Upper lobe of left lung (tissue), 6 donors: ENCODE results near the gene RNASE11. TPM values are rescaled to one million over a fixed set of nuclear protein-coding genes. Genes with fewer than 3 reads are reported as not detected.

Source experiments
- ATAC-seq, 2 donors: fragments of 200-7000 bp; cut with Tn5 transposase; one replicate each; pipeline ENCODE4 v1.9.1; 2022; ENCODE audit warnings: mild to moderate bottlenecking in 2 of 2, moderate library complexity in 2 of 2; ENCODE audit not compliant: low FRiP score in 2 of 2
- DNase-seq, 2 donors: peaks; one replicate each; pipeline ENCODE4 v3.0.0-alpha.2; 2019 to 2020
- H3K27ac ChIP-seq, 4 donors: fragments of 200-600 bp; sonication (generic); one replicate each; pipeline ENCODE4 v1.5.1; 2016 to 2019
- H3K27me3 ChIP-seq, 4 donors: fragments of 200-600 bp; sonication (generic); one replicate each; pipeline ENCODE4 v1.5.1; 2017 to 2019
- H3K36me3 ChIP-seq, 4 donors: fragments of 200-600 bp; sonication (generic); one replicate each; pipeline ENCODE4 v1.5.1; 2016 to 2019
- H3K4me1 ChIP-seq, 4 donors: fragments of 200-600 bp; sonication (generic); one replicate each; pipeline ENCODE4 v1.5.1; 2018 to 2019
- H3K4me3 ChIP-seq, 4 donors: fragments of 200-600 bp; sonication (generic); one replicate each; pipeline ENCODE4 v1.5.1; 2017 to 2019; ENCODE audit warnings: mild to moderate bottlenecking in 2 of 4, moderate library complexity in 1 of 4
- H3K9me3 ChIP-seq, 4 donors: fragments of 200-600 bp; sonication (generic); one replicate each; pipeline ENCODE4 v1.5.1; 2018 to 2019
- EP300 ChIP-seq, 4 donors: sonication (generic); formaldehyde crosslinking; IDR thresholded peaks; one replicate each; pipeline ENCODE4 v1.5.1; 2017; ENCODE audit warnings: antibody characterized with exemption in 4 of 4, control low read depth in 2 of 4
- POLR2A ChIP-seq, 4 donors: fragments of 450-650 bp; IDR thresholded peaks; one replicate each; pipeline ENCODE4 v1.5.1; 2016 to 2017; ENCODE audit warnings: antibody characterized with exemption in 4 of 4, mild to moderate bottlenecking in 2 of 4
- POLR2AphosphoS5 ChIP-seq, 2 donors: sonication (generic); formaldehyde crosslinking; IDR thresholded peaks; one replicate each; pipeline ENCODE4 v1.5.1; 2017; ENCODE audit warnings: antibody characterized with exemption in 2 of 2
- WGBS, 2 donors: methylation state at CpG; one replicate each; pipeline ENCODE4 v1.1.5; 2017 to 2018; 5-methylcytosine and 5-hydroxymethylcytosine counted together
- total RNA-seq, 6 donors: library from RNA; depleted of rRNA in 4 of 6; stranded (reverse); fragments of >200 nt in 4 of 6; gene quantifications; one replicate each; pipeline versions ENCODE4 v1.1.0 to v1.2.1, GENCODE V29; 2016 to 2021
- TF ChIP-seq, protein P1 (sequence below), 6 experiments: fragments of 450-650 bp in 4 of 6; fragments of 200-600 bp in 2 of 6; sonication (generic) in 2 of 6; IDR thresholded peaks; one replicate each; pipeline ENCODE4 v1.5.1; 2016 to 2019; ENCODE audit warnings: antibody characterized with exemption in 6 of 6
- donor health status: DM: no; HTN: no; CAD: no; lungs with moderate emphysema.
- donor health status: DM: no; HTN: yes; CAD: no; lungs with severe emphysema.

RNASE11 gene
- total RNA-seq, 6 donors from 2014 or later, result not detected

DNA sequence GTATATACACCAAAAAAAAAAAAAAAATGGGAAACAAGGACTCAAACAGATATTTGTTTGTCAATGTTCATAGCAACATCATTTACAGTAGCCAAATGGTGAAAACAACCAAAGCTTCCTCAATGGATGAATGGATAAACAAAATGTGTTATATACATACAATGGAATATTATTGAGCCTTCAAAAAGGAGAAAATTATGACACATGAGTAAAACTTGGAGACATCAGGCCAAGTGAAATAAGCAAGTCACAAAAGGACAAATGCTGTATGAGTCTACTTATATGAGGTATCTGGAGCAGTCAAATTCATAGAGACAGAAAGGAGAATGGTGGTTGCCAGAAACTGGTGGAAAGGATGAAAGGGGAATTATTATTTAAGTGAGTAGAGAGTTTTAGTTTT is 34.8 kb downstream of the RNASE11 start:
- ATAC-seq (no peak), DNase-seq (no peak)
- Histone ChIP-seq H3K27ac (no peak overlapping the region), H3K4me3 (no peak overlapping the region), H3K27me3 (no peaks in the 10 kb centered on the region), H3K36me3 (no peaks in the 10 kb centered on the region), H3K9me3 (no peaks in the 10 kb centered on the region), H3K4me1 (peaks cover 0 to 6% (median 0%) of the 10 kb centered on the region in 4 donors)
- no peak for TF ChIP-seq EP300 (IDR thresholded peaks at IDR 0.05)
- no peak for TF ChIP-seq POLR2A (IDR thresholded peaks at IDR 0.05)
- no peak for TF ChIP-seq POLR2AphosphoS5 (IDR thresholded peaks at IDR 0.05)
- TF ChIP-seq, protein P1, sequence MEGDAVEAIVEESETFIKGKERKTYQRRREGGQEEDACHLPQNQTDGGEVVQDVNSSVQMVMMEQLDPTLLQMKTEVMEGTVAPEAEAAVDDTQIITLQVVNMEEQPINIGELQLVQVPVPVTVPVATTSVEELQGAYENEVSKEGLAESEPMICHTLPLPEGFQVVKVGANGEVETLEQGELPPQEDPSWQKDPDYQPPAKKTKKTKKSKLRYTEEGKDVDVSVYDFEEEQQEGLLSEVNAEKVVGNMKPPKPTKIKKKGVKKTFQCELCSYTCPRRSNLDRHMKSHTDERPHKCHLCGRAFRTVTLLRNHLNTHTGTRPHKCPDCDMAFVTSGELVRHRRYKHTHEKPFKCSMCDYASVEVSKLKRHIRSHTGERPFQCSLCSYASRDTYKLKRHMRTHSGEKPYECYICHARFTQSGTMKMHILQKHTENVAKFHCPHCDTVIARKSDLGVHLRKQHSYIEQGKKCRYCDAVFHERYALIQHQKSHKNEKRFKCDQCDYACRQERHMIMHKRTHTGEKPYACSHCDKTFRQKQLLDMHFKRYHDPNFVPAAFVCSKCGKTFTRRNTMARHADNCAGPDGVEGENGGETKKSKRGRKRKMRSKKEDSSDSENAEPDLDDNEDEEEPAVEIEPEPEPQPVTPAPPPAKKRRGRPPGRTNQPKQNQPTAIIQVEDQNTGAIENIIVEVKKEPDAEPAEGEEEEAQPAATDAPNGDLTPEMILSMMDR (IDR thresholded peaks at IDR 0.05), result no peak

DNA sequence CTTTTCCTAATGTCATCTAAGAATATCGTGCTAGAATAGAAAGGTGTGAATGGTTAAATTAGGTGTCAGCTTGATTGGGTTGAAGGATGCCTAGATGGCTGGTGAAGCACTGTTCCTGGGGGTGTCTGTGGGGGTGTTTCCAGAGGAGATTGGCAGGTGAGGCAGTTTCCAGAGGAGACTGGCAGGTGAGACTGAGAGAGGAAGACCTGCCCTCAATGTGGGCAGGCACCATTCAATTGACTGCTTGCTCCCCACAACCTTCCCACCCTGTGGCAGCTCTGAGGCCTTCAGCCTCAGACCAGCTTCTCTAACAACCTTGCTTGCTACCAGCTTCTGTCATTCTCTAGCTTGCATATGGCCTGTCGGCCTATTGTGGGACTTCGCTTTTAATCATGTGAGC is 36.2 kb downstream of the RNASE11 start:
- Histone ChIP-seq H3K27ac (no peak overlapping the region), H3K27me3 (no peaks in the 10 kb centered on the region), H3K4me1 (peaks cover 0 to 6% (median 0%) of the 10 kb centered on the region in 4 donors), H3K4me3 (no peak overlapping the region), H3K9me3 (no peaks in the 10 kb centered on the region), H3K36me3 (no peaks in the 10 kb centered on the region)
- no peak for TF ChIP-seq EP300 (IDR thresholded peaks at IDR 0.05)
- no peak for TF ChIP-seq POLR2AphosphoS5 (IDR thresholded peaks at IDR 0.05)
- TF ChIP-seq, protein P1 (IDR thresholded peaks at IDR 0.05), result no peak
- no peak for TF ChIP-seq POLR2A (IDR thresholded peaks at IDR 0.05)
- DNase-seq (no peak), ATAC-seq (no peak)
- 86 to 93% methylated on average over 3 of the region's 3 CpGs for WGBS, 2 donors

DNA sequence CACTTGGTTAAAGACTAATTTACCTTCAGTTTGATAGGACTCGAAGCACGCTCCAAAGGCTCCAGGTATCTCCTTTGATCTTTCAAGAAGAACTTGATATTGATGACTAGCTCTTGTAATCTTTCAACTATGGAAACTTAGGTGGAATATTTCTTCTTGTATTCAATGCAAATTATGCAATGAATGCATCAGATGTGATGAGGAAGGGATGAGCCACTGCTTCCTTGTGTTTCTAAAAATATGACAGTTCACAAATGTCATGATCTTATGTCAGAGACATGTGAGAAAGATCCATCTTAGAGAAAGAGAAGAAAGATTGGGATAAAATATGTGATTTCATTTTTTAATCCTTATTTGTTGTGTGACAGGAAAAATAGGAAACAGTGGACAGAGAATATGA is 36.9 kb downstream of the RNASE11 start:
- H3K27me3 ChIP-seq, result no peaks in the 10 kb centered on the region
- H3K4me1 ChIP-seq, result peaks cover 0 to under 1% (median 0%) of the 10 kb centered on the region in 4 donors
- H3K9me3 ChIP-seq, result no peaks in the 10 kb centered on the region
- no peak overlapping the region for H3K27ac ChIP-seq
- WGBS, 2 donors, result 88 to 97% methylated on average over 2 of the region's 2 CpGs
- H3K4me3 ChIP-seq, result no peak overlapping the region
- no peaks in the 10 kb centered on the region for H3K36me3 ChIP-seq
- TF ChIP-seq EP300 (IDR thresholded peaks at IDR 0.05), result no peak
- TF ChIP-seq POLR2AphosphoS5 (IDR thresholded peaks at IDR 0.05), result no peak
- TF ChIP-seq, protein P1 (IDR thresholded peaks at IDR 0.05), result no peak
- TF ChIP-seq POLR2A (IDR thresholded peaks at IDR 0.05), result no peak
- ATAC-seq, result no peak
- DNase-seq, result no peak

DNA sequence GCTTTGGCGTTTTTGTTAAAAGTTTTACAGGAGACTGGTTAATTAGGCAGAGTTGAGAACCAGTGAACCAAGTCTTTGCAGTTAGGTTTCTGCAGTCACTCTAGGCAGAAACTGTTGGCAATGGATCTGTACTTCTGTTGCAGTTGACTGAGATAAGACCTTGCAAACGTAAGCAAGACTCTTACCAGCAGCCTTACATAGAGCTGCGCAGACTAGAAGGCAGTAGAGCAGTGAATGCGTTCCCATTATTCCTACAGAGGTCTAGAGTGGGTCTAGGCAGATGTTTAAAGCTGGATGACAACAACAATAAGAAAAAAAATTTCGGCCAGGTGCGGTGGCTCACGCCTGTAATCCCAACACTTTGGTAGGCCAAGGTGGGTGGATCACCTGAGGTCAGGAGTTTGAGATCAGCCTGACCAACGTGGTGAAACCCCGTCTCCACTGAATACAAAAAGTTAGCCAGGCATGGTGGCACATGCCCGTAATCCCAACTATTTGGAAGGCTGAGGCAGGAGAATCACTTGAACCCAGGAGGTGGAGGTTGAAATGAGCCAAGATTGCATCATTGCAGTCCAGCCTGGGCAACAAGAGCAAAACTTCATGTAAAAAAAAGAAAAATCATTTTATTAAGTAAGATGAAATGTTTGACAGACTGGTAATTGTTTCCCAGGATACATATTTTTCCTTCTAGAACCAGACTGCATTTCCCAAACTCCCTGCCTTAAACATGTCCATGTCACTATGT is 39.2 kb downstream of the RNASE11 start:
- H3K36me3 ChIP-seq, result no peaks in the 10 kb centered on the region
- H3K27ac ChIP-seq, result no peak overlapping the region
- H3K9me3 ChIP-seq, result no peaks in the 10 kb centered on the region
- no peaks in the 10 kb centered on the region for H3K4me1 ChIP-seq
- no peaks in the 10 kb centered on the region for H3K27me3 ChIP-seq
- TF ChIP-seq EP300 (IDR thresholded peaks at IDR 0.05), result no peak
- DNase-seq (no peak), ATAC-seq (no peak)
- 90% methylated on average over 10 of the region's 10 CpGs for WGBS, 2 donors
- H3K4me3 ChIP-seq, result no peak overlapping the region

DNA sequence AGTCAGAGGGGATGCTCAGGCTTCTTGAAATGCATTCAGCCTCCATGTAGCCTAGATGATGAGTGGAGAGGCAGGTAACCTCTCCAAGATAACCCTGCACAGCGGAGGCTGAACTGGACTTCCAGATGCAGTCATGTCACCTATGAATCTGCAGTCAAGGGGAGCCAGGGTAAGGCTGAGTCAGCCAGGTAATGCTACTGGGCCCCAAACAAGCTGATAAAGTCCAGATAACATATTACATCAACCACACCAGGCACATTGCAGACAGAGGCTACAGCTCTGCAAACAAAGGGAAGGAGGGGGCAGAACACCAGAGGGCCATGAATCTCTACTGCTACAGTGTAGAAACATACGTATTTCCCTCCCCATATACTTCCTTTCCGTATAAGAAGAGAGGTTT is 40.9 kb downstream of the RNASE11 start:
- no peak overlapping the region for H3K4me3 ChIP-seq
- no peak for DNase-seq
- no peaks in the 10 kb centered on the region for H3K9me3 ChIP-seq
- TF ChIP-seq POLR2AphosphoS5 (IDR thresholded peaks at IDR 0.05) (no peak), EP300 (IDR thresholded peaks at IDR 0.05) (no peak), POLR2A (IDR thresholded peaks at IDR 0.05) (no peak)
- TF ChIP-seq, protein P1 (IDR thresholded peaks at IDR 0.05), result no peak
- no peaks in the 10 kb centered on the region for H3K36me3 ChIP-seq
- no peaks in the 10 kb centered on the region for H3K27me3 ChIP-seq
- no peak for ATAC-seq
- 59 to 69% methylated on average over 3 of the region's 3 CpGs for WGBS, 2 donors
- H3K27ac ChIP-seq, result no peak overlapping the region
- no peaks in the 10 kb centered on the region for H3K4me1 ChIP-seq
